ENCODE data around the gene MACO1.

GRCh38 chr1:25478633-25479032, 47.9 kb downstream of the MACO1 start:
- TF ChIP-seq CTCF (IDR thresholded peaks at IDR 0.05; ENCODE audit: low read length) (no peak), EZH2 (IDR thresholded peaks at IDR 0.05; ENCODE audit: borderline replicate concordance, low read length) (no peak)
